Ishikawa (cell line): ENCODE measurements around the gene ACO2.

ENCODE experiments used
- CEBPB ChIP-seq: IDR thresholded peaks from 2 replicates; pipeline ENCODE4 v1.6.1; 2012
- EGR1 ChIP-seq: IDR thresholded peaks from 2 replicates; pipeline ENCODE4 v1.6.1; 2012
- EP300 ChIP-seq: IDR thresholded peaks from 2 replicates; pipeline ENCODE4 v1.6.1; 2012; ENCODE audit warnings: borderline replicate concordance
- FOXM1 ChIP-seq: IDR thresholded peaks from 2 replicates; pipeline ENCODE4 v1.6.1; 2012; ENCODE audit warnings: low read depth, borderline replicate concordance
- NFIC ChIP-seq: IDR thresholded peaks from 2 replicates; pipeline ENCODE4 v1.6.1; 2012
- TAF1 ChIP-seq: IDR thresholded peaks from 2 replicates; pipeline ENCODE4 v1.6.1; 2012; ENCODE audit warnings: low read depth, mild to moderate bottlenecking
- YY1 ChIP-seq: IDR thresholded peaks from 2 replicates; pipeline ENCODE4 v1.6.1; 2012; ENCODE audit warnings: low read depth
- ZBTB7A ChIP-seq: IDR thresholded peaks from 2 replicates; pipeline ENCODE4 v1.6.1; 2012; ENCODE audit warnings: low read depth
- TF ChIP-seq, protein P1 (sequence below): IDR thresholded peaks from 2 replicates; pipeline ENCODE4 v1.6.1; 2012; ENCODE audit warnings: low read depth, mild to moderate bottlenecking
- TF ChIP-seq, protein P2 (sequence below): IDR thresholded peaks from 2 replicates; pipeline ENCODE4 v1.6.1; 2012

DNA sequence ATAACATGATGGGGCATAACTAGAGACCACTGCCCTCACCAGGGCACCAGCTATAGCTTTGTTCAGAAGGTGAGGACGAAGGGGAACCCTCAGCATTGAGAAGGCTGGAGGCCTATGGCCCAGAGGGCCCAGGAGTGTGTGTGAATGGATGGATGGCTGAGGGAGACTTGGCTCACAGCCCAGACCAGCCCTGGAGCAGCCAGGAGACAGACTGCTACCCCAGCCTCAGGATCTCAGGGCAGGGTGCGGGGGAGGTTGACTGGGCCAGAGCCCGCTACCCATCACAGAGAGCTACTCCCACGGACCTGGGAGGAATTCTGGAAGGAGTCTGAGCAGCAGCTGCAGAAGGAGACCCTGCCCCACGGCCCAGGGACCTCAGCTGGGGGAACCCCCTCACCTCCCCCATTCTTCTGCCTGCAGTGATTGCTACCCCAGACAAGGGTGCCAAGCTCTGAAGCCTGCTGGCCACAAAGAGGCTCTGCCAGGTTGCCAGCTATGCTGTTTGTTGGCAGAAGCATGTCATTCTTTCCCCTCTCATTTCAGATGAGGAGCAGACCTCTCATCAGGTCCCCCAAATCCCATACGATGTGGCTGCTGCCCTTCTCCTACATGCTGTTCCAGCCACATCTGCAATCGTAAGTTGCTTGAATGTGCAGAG, 86.5 kb downstream of the ACO2 start:
- no peak for TF ChIP-seq EGR1
- TF ChIP-seq, protein P1, sequence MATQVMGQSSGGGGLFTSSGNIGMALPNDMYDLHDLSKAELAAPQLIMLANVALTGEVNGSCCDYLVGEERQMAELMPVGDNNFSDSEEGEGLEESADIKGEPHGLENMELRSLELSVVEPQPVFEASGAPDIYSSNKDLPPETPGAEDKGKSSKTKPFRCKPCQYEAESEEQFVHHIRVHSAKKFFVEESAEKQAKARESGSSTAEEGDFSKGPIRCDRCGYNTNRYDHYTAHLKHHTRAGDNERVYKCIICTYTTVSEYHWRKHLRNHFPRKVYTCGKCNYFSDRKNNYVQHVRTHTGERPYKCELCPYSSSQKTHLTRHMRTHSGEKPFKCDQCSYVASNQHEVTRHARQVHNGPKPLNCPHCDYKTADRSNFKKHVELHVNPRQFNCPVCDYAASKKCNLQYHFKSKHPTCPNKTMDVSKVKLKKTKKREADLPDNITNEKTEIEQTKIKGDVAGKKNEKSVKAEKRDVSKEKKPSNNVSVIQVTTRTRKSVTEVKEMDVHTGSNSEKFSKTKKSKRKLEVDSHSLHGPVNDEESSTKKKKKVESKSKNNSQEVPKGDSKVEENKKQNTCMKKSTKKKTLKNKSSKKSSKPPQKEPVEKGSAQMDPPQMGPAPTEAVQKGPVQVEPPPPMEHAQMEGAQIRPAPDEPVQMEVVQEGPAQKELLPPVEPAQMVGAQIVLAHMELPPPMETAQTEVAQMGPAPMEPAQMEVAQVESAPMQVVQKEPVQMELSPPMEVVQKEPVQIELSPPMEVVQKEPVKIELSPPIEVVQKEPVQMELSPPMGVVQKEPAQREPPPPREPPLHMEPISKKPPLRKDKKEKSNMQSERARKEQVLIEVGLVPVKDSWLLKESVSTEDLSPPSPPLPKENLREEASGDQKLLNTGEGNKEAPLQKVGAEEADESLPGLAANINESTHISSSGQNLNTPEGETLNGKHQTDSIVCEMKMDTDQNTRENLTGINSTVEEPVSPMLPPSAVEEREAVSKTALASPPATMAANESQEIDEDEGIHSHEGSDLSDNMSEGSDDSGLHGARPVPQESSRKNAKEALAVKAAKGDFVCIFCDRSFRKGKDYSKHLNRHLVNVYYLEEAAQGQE: no peak
- no peak for TF ChIP-seq ZBTB7A
- no peak for TF ChIP-seq EP300
- TF ChIP-seq FOXM1: no peak
- no peak for TF ChIP-seq CEBPB
- TF ChIP-seq, protein P2, sequence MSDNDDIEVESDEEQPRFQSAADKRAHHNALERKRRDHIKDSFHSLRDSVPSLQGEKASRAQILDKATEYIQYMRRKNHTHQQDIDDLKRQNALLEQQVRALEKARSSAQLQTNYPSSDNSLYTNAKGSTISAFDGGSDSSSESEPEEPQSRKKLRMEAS: no peak
- TF ChIP-seq YY1: no peak
- TF ChIP-seq NFIC: no peak
- TF ChIP-seq TAF1: no peak
